ENCODE data around the gene ZNF691.

- TF ChIP-seq, protein P1, sequence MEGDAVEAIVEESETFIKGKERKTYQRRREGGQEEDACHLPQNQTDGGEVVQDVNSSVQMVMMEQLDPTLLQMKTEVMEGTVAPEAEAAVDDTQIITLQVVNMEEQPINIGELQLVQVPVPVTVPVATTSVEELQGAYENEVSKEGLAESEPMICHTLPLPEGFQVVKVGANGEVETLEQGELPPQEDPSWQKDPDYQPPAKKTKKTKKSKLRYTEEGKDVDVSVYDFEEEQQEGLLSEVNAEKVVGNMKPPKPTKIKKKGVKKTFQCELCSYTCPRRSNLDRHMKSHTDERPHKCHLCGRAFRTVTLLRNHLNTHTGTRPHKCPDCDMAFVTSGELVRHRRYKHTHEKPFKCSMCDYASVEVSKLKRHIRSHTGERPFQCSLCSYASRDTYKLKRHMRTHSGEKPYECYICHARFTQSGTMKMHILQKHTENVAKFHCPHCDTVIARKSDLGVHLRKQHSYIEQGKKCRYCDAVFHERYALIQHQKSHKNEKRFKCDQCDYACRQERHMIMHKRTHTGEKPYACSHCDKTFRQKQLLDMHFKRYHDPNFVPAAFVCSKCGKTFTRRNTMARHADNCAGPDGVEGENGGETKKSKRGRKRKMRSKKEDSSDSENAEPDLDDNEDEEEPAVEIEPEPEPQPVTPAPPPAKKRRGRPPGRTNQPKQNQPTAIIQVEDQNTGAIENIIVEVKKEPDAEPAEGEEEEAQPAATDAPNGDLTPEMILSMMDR (IDR thresholded peaks at IDR 0.05; ENCODE audit: insufficient read depth, low read length, poor library complexity, severe bottlenecking): no peak
- TF ChIP-seq EZH2phosphoT487 (conservative IDR thresholded peaks at IDR 0.05; ENCODE audit: low read length): no peak
These were observed 21.9 kb upstream of the ZNF691 start for GRCh38 chr1:42824481-42825035.
